Activated CD4-positive, alpha-beta T cell treated with anti-CD3 and anti-CD28 coated beads for 36 hours (primary cell): ENCODE measurements around the gene EN2. TPM values are rescaled to one million over a fixed set of nuclear protein-coding genes. Genes with fewer than 3 reads are reported as not detected.

Experiments used
- ATAC-seq: fragments of 200-7000 bp; cut with Tn5 transposase; one replicate; pipeline ENCODE4 v1.10.0; 2021; ENCODE audit warnings: mild to moderate bottlenecking, moderate library complexity
- CTCF ChIA-PET: fragments of 350-600 bp; sonication (Branson Sonifier 250); formaldehyde crosslinking; loops from one replicate; lab custom pipeline; 2021; ENCODE audit warnings: antibody characterized with exemption; lab: Charles Lee
- POLR2A ChIA-PET: fragments of 350-600 bp; sonication (Branson Sonifier 250); formaldehyde crosslinking; loops from one replicate; lab custom pipeline; 2021; ENCODE audit warnings: antibody characterized with exemption, inconsistent platforms; lab: Charles Lee
- DNase-seq: peaks from one replicate; pipeline ENCODE4 v3.0.0-alpha.2; 2020
- H3K27ac Mint-ChIP-seq: one replicate; pipeline ENCODE4 v1.8.0; 2021; ENCODE audit warnings: mixed read lengths
- H3K27me3 Mint-ChIP-seq: one replicate; pipeline ENCODE4 v1.8.0; 2021; ENCODE audit warnings: mixed read lengths
- H3K36me3 Mint-ChIP-seq: one replicate; pipeline ENCODE4 v1.8.0; 2021; ENCODE audit warnings: low read depth, mixed read lengths
- H3K4me1 Mint-ChIP-seq: one replicate; pipeline ENCODE4 v1.8.0; 2021; ENCODE audit warnings: mixed read lengths
- H3K4me3 Mint-ChIP-seq: one replicate; pipeline ENCODE4 v1.8.0; 2021; ENCODE audit warnings: mild to moderate bottlenecking, moderate library complexity, mixed read lengths
- H3K9me3 Mint-ChIP-seq: one replicate; pipeline ENCODE4 v1.8.0; 2021; ENCODE audit warnings: low read depth, mixed read lengths
- intact Hi-C, 2 experiments: fragments of 100-400 bp; cut with DNase I in 1 of 2; cut with micrococcal nuclease in 1 of 2; formaldehyde crosslinking; loops; one replicate each; pipeline versions ENCODE4 v1.14.2 to v1.15.1; 2022 to 2024; cut with DNase I, micrococcal nuclease
- total RNA-seq, 2 experiments: library from RNA; stranded (reverse); gene quantifications; one replicate each; pipeline ENCODE4 v1.2.3, GENCODE V29; 2021

Gene EN2
- total RNA-seq, 2 experiments from 2014 or later: not detected

DNA sequence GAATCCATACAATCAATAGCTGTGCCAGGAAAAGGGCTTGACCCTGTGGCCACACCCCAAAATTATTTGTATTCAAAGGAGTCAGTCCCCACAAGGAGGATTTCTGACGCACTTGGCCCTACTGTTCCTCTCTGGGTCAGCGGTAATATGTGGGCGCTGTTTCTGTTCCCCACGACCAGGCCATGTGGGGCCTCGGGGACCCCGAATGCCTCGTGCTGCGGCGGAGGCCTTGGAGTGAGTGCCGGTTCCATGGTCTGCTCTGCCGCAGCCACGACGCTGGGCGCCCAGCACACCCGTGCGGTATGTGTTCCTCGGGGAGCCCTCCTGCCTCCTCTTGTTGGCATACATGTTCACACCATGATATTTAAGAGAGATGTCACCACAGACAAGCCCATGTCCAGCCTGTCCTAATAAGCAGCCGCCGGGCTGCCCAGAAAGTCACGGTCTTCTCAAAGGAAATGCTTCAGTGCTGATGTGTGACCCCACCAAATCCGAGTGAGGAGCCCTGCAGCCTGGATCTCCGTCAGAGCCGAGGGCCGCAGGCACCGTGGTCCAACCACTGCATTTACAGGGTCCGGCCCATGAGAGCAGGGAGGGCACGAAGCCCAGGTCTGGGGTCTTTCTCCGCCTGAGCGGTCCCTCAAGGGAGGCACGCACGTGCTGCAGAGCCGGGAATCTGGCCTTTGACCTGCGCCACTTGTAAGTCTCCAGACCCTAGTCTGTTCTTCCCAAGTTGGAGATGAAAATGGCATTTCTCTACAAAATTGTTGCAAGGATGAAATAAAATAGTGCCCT, 36.0 kb downstream of the EN2 start:
- peaks cover 18% of the 10 kb centered on the region for H3K4me1 Mint-ChIP-seq
- DNase-seq (no peak), ATAC-seq (no peak)
- no peak overlapping the region for H3K4me3 Mint-ChIP-seq
- ChIA-PET POLR2A (no interaction called here), CTCF (no interaction called here)
- no peak overlapping the region for H3K27ac Mint-ChIP-seq
- no peaks in the 10 kb centered on the region for H3K9me3 Mint-ChIP-seq
- H3K36me3 Mint-ChIP-seq: peaks cover 2% of the 10 kb centered on the region
- intact Hi-C loops: no loop called here
- H3K27me3 Mint-ChIP-seq: peaks cover 36% of the 10 kb centered on the region

DNA sequence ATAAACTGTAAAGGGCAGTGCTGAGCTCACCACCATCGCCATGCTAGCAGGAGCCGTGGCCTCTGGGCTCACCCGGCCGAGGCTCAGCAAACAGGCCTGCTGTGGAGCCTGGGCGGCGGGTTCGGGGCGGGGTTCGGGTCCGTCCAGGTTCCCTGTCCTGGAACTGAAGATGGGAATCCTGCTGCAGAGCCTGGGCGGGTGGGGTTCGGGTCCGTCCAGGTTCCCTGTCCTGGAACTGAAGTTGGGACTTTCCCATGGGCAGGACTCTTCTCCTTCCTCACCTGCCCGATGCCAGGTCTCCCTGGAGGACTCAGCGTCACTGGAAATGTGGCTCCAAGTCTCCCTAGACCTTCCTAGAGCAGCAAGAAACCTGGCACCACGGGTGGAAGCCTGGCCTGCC, 36.6 kb downstream of the EN2 start:
- Mint-ChIP-seq H3K4me1 (peaks cover 17% of the 10 kb centered on the region), H3K27ac (no peak overlapping the region), H3K27me3 (peaks cover 40% of the 10 kb centered on the region), H3K9me3 (no peaks in the 10 kb centered on the region), H3K36me3 (peaks cover 2% of the 10 kb centered on the region), H3K4me3 (no peak overlapping the region)
- DNase-seq: no peak
- ChIA-PET POLR2A (no interaction called here), CTCF (no interaction called here)
- intact Hi-C loops: no loop called here
- no peak for ATAC-seq

DNA sequence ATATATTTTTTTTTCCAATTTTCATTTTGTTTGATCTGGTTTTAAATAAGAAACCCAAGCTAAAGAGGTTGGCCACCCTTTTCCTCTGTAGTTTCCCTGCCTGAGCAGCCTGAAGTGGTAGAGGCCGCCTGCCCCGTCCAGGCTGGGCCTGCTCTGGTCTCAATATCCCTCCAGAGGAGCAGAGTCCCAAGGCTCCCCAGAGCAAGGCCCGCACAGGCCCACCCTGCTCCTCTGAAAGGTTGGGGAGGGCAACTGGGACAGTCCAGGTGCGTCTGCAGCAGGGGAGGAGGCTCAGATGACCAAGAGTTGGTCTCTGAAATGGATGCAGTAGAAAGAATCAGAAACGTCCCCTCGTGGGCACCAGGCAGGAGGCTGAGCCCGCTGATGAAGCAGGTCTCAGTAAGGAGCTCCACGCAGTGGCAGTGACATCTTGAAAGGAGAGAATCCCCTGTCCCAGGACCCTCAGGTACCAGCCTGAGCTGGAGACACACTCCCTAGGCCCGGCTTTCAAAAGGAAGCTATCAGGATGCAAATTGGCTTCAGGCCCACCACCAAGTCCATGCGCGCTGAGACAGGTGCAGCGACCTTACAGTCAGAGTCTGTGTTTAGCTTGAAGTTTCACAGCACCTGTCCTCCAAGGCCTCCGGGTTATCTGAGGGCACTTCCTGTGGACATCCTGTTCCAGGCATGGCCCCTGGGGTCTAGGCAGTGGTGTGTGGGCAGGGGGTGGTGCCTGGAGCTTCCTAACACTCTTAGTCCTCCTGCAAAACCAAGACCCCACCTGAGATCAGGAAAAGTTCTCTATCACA, 37.7 kb downstream of the EN2 start:
- no peak for DNase-seq
- peaks cover 40% of the 10 kb centered on the region for H3K27me3 Mint-ChIP-seq
- peaks cover 13% of the 10 kb centered on the region for H3K4me1 Mint-ChIP-seq
- peaks cover 2% of the 10 kb centered on the region for H3K36me3 Mint-ChIP-seq
- ChIA-PET CTCF (no interaction called here), POLR2A (no interaction called here)
- no peaks in the 10 kb centered on the region for H3K9me3 Mint-ChIP-seq
- H3K27ac Mint-ChIP-seq: no peak overlapping the region
- no peak overlapping the region for H3K4me3 Mint-ChIP-seq
- intact Hi-C loops: no loop called here
- no peak for ATAC-seq

DNA sequence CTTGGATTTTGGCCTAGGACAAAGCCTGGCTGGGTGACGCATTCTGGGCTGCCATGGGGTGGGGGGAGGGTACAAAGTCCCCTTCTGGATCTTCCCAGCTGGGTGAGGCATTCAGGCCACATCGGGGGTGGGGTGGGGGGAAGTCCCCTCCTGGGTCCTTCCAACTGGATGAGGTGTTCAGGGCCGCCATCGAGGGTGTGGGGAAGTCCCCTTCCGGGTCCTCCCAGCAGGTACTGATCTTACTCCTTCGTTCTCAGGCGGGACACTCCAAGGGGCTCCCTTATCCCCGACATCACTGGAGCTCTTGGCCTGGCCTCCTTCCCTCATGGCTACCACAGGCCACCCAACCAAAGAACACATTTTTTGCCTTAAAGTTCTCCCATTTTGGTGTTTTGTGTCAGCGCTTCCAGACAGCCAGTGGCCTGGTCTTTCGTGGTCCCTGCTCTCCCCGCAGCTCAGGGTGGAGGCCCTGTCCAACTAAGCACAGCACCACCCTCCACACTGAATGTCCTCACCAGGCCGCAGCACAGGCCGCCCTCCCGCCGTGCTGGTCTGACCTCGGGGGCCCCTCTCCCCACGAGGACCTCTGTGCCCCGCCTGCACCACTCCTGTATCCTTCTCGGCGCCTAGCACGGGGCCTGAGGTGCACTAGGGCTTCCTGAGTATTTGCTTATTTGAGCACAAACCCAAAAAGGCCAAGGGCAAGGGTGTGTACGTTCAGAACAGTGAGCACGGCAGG, 38.5 kb downstream of the EN2 start:
- ATAC-seq (no peak), DNase-seq (no peak)
- Mint-ChIP-seq H3K4me3 (no peak overlapping the region), H3K27me3 (peaks cover 42% of the 10 kb centered on the region), H3K9me3 (no peaks in the 10 kb centered on the region), H3K27ac (no peak overlapping the region), H3K4me1 (peaks cover 6% of the 10 kb centered on the region), H3K36me3 (no peaks in the 10 kb centered on the region)
- intact Hi-C loops: no loop called here
- CTCF ChIA-PET: no interaction called here
- POLR2A ChIA-PET: no interaction called here

DNA sequence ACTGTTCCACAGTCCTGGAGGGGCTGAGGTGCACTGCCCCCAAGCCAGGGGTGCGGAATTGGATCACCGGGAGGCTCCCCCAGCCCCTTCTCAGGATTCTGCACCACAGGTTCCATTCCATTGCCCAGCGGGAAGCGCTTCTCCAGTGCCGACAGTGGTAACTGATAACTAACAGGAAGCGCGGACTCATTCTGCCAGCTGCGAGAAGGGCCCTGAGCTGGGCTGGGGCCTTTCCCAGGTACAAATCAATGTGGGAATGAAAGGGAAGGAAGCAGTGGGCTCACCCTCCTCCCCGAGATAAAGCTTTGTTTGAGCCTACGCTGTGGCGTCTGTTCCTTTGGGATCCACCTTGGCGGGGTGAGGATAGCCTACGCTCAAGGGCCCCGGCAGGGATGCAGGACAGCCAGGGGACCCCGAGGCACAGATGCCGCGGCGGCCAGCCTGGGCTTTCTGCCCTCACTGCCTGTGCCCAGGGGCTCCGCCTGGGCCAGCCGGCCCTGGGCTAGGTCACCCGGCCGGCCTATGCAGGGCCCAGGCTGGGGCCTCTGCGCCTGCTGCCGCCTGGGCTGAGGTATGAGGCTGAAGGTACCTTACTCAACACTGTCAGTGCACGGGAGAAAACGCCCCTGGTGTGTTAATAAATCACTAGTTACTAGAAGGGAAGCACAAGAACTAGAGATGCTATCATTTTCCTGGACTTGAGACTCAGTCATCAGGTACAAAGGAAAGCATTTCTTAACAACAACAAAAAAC, 39.4 kb downstream of the EN2 start:
- Mint-ChIP-seq H3K9me3 (no peaks in the 10 kb centered on the region), H3K4me1 (no peaks in the 10 kb centered on the region), H3K27me3 (peaks cover 40% of the 10 kb centered on the region), H3K36me3 (no peaks in the 10 kb centered on the region), H3K27ac (no peak overlapping the region), H3K4me3 (no peak overlapping the region)
- intact Hi-C loops: no loop called here
- ChIA-PET CTCF (no interaction called here), POLR2A (no interaction called here)
- DNase-seq (no peak), ATAC-seq (no peak)

DNA sequence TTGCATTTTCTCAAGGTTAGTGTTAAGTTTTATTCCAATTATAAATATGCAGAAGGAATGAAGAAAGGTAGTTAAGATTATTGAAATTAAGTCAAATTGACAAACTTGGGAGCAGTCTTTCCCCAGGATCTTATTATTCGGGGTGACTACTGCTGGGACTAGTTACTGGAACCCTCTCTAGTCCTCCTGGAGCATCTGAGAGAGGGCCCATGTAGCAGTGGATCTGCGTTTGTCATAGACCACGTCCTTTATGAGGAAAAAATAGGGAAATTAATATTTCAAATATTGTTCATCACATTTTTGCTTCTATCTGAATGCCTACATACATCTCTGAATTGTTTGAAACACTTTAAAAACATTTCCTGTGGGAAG, 47.5 kb downstream of the EN2 start:
- ATAC-seq (no peak), DNase-seq (no peak)
- Mint-ChIP-seq H3K9me3 (no peaks in the 10 kb centered on the region), H3K27me3 (peaks cover 77% of the 10 kb centered on the region), H3K27ac (no peak overlapping the region), H3K4me1 (peaks cover 24% of the 10 kb centered on the region), H3K4me3 (no peak overlapping the region), H3K36me3 (peaks cover 1% of the 10 kb centered on the region)
- POLR2A ChIA-PET: no interaction called here
- CTCF ChIA-PET: interaction anchor here (0.7 kb wide), 1 partner anchor 30 kb away, joined by 3 read pairs; no protein-coding TSS in a partner anchor
- intact Hi-C loops: loop anchor here (5.0 kb wide), 2 partner anchors 232 to 302 kb away; no protein-coding TSS in a partner anchor

DNA sequence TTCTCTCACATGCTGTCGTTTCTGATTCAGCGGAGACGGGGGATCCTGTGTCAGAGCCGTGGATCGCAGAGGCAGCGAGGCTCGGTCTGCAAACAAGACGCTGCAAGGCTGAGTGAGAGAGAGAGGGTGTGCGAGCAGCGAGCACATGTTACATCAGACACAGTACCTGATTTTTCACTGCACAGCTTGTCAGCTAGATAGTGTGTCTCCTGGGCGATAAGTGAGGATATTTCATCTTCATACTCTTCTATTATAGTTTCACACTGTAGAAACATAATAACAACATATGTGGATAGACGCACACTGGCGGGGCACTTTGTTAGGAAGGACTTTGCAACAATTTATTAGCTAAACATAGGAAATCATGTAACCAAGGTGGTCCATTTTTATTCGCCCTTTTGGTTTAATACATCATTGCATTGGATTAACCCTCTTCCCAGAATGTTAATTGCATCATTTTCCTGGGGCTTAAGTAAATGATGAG, 49.0 kb downstream of the EN2 start:
- DNase-seq: peak; percentile 53
- intact Hi-C loops: loop anchor here (2.0 to 5.0 kb wide), 3 partner anchors 40 to 300 kb away; no protein-coding TSS in a partner anchor
- H3K27me3 Mint-ChIP-seq: peaks cover 77% of the 10 kb centered on the region
- H3K4me1 Mint-ChIP-seq: peaks cover 24% of the 10 kb centered on the region
- H3K36me3 Mint-ChIP-seq: peaks cover 1% of the 10 kb centered on the region
- POLR2A ChIA-PET: no interaction called here
- H3K4me3 Mint-ChIP-seq: no peak overlapping the region
- H3K27ac Mint-ChIP-seq: no peak overlapping the region
- peak; percentile 58 for ATAC-seq
- CTCF ChIA-PET: interaction anchor here (0.5 to 0.7 kb wide), 2 partner anchors 13 to 54 kb away, joined by 3 to 4 read pairs; no protein-coding TSS in a partner anchor
- no peaks in the 10 kb centered on the region for H3K9me3 Mint-ChIP-seq

DNA sequence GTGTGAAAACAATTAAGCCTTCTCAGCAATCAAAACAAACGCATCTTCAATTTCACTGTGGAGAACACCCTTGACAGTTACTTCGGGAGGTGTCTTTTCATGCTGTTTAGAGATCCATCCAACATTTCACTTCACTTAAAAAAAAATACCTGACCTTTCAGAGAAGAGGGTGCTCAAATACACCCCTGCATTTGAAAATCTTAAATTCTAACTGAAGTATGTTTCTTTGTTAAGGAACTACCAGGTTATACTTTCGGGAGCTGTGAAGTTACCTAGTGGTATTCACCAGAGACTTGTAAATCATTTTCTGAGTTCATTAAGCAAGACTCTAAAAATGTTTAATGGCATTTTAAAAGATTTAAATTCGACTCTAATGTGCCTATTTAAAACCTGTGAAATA, 49.6 kb downstream of the EN2 start:
- peaks cover 24% of the 10 kb centered on the region for H3K4me1 Mint-ChIP-seq
- ChIA-PET POLR2A (no interaction called here), CTCF (interaction anchor here (0.5 to 0.7 kb wide), 2 partner anchors 12 to 55 kb away, joined by 3 to 4 read pairs; no protein-coding TSS in a partner anchor)
- intact Hi-C loops: loop anchor here (2.0 to 5.0 kb wide), 3 partner anchors 41 to 300 kb away; no protein-coding TSS in a partner anchor
- no peak overlapping the region for H3K4me3 Mint-ChIP-seq
- H3K9me3 Mint-ChIP-seq: no peaks in the 10 kb centered on the region
- ATAC-seq (no peak), DNase-seq (no peak)
- H3K36me3 Mint-ChIP-seq: peaks cover 1% of the 10 kb centered on the region
- no peak overlapping the region for H3K27ac Mint-ChIP-seq
- peaks cover 79% of the 10 kb centered on the region for H3K27me3 Mint-ChIP-seq

DNA sequence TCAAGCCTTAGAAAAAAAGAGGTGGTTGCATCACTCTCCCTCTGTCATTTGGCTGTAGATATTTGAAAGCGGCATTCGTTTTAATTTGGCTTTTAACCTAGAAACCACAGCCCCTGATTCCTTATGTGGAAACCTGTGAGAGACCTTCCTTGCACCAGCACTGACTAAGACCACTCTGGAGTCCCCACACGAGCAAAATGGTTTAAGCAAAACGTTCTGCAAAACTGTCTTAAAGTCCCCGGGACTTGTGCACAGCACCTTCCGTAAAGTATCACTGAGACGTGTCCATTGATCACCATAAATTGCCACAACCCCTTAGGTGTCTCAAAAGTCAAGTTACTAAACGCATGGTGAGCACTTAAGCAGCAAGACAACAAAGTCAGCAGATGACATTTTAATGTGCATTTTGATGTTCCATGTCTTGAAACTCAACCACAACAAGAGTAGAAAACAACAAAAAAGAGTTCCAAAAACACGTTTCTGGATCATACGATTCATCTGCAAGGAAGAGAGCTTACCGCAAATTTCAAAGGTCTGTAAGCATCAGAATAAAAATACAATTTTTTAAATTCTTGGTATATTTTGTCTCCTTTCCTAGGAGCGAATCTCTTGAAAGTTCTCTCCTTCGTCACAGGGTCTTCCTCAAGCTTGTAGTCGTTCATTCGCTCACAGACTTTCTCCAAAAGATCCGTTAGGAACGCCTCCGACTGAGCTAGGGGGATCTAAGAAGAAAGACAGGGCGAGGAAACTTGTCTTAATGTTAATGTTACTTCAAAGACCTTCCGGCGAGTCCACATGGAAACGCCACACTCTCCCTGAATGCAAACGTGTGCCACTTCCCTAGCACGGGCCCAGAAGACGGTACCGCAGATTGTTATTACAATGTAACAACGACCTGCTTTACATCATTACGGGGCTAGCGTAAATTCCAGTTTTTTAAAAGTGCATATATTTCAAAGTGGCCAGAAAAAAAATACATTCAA, 50.7 kb downstream of the EN2 start:
- peaks cover 76% of the 10 kb centered on the region for H3K27me3 Mint-ChIP-seq
- no peak overlapping the region for H3K27ac Mint-ChIP-seq
- H3K36me3 Mint-ChIP-seq: peaks cover 1% of the 10 kb centered on the region
- CTCF ChIA-PET: interaction anchor here (1.4 kb wide), 1 partner anchor 27 kb away, joined by 3 read pairs; no protein-coding TSS in a partner anchor
- DNase-seq (no peak), ATAC-seq (no peak)
- peaks cover 24% of the 10 kb centered on the region for H3K4me1 Mint-ChIP-seq
- peak overlapping the region; percentile 32 for H3K4me3 Mint-ChIP-seq
- intact Hi-C loops: loop anchor here (1.0 to 5.0 kb wide), 7 partner anchors 42 to 299 kb away; no protein-coding TSS in a partner anchor
- POLR2A ChIA-PET: no interaction called here
- no peaks in the 10 kb centered on the region for H3K9me3 Mint-ChIP-seq

DNA sequence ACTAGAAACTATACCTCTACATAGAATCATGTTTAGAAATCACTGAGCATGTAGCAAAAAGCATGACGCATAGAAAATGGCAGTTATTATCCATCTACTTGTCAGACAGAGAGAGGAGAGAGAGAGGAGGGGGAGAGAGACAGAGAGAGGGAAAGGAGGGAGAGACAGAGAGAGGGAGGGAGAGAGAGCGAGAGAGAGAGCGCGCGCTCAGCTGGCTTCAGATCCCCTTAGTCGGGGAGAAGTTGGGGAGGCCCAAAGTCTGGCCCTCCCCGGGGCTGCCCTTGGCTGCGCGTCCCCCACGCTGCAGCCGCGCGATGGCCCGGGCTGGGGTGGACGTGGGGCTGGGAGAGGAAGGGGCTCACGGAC, 51.4 kb downstream of the EN2 start:
- DNase-seq (no peak), ATAC-seq (peak; percentile 23)
- peaks cover 1% of the 10 kb centered on the region for H3K36me3 Mint-ChIP-seq
- H3K4me3 Mint-ChIP-seq: peak overlapping the region; percentile 32
- intact Hi-C loops: loop anchor here (1.0 to 5.0 kb wide), 5 partner anchors 43 to 298 kb away; no protein-coding TSS in a partner anchor
- ChIA-PET POLR2A (no interaction called here), CTCF (interaction anchor here (1.4 kb wide), 1 partner anchor 26 kb away, joined by 3 read pairs; no protein-coding TSS in a partner anchor)
- H3K9me3 Mint-ChIP-seq: no peaks in the 10 kb centered on the region
- H3K27me3 Mint-ChIP-seq: peaks cover 74% of the 10 kb centered on the region
- H3K27ac Mint-ChIP-seq: no peak overlapping the region
- peaks cover 24% of the 10 kb centered on the region for H3K4me1 Mint-ChIP-seq
